NCI-H2107 treated with DMSO at 0.1 percent for 48 hours (cell line): ENCODE data around the gene ELOA2.
"Not testable (repeated sequence)": the region's sequence is repeated elsewhere in the genome, so short reads cannot be mapped to it uniquely, and the experiment has no call there.

Experiments used
- DNase-seq: peaks from one replicate; lab custom pipeline; 2025; ENCODE audit not compliant: unreplicated experiment; lab: John Stamatoyannopoulos, UW

Gene ELOA2

GRCh38 chr18:47023769-47024465, 11.5 kb downstream of the ELOA2 start:
- DNase-seq = not testable (repeated sequence)

GRCh38 chr18:47022821-47023220, 12.6 kb downstream of the ELOA2 start:
- not testable (repeated sequence) for DNase-seq

GRCh38 chr18:47020757-47021156, 14.7 kb downstream of the ELOA2 start:
- not testable (repeated sequence) for DNase-seq

GRCh38 chr18:47019870-47020269, 15.6 kb downstream of the ELOA2 start:
- DNase-seq = not testable (repeated sequence)
